GM11168 (cell line): ENCODE data around the gene SPDEF.

Experiments used
- in situ Hi-C: fragments of 300-500 bp; cut with MboI; formaldehyde crosslinking; loops from one replicate; pipeline ENCODE4 v1.12.0; 2022; ENCODE audit warnings: low sequenced_read_pairs; ENCODE audit not compliant: unreplicated experiment

Gene SPDEF

DNA sequence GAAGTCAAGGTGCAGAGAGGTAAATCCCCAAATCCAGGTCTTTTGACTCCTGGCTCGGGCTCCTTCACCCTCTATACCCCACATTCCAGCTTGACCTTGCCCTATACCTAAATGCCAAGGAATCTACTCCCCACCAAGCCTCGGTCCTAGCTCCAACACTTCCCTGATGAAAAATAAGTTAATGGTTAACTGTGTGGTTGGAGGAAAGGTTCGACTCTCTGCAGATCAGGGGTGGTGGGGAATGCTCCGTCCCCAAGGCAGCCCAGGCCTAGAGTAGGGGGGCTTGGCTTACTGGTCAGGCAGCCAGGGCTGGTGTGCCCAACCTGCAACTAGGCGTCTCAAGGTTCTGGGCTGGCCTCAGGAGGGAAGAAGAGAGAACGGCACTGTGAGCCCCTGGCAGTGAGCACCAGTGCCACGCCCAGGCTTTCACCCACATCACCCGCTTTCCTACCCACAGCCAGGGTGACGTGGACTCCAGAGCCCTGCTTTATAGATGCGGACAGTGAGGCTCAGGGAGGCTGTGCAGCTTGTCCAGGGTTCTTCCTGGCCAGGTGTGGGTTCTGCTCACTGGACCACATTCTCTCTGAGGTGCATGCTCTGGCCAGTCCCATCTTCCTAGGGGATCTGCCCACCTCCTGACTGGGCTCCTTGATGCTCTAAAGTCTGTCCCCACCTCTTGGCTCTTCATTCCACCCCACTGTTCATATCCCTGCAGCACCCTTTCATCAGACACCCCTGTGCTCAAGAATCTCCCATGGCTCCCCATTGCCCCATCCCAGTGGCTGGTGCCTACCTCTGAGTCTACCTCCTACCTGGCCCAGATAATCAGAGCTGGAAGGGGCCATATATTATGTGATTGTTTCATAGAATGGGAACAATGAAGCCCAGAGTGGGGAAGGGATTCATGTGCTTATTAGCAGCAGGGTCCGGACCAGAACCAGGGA is 8.2 kb downstream of the SPDEF start:
- in situ Hi-C loops: no loop called here

DNA sequence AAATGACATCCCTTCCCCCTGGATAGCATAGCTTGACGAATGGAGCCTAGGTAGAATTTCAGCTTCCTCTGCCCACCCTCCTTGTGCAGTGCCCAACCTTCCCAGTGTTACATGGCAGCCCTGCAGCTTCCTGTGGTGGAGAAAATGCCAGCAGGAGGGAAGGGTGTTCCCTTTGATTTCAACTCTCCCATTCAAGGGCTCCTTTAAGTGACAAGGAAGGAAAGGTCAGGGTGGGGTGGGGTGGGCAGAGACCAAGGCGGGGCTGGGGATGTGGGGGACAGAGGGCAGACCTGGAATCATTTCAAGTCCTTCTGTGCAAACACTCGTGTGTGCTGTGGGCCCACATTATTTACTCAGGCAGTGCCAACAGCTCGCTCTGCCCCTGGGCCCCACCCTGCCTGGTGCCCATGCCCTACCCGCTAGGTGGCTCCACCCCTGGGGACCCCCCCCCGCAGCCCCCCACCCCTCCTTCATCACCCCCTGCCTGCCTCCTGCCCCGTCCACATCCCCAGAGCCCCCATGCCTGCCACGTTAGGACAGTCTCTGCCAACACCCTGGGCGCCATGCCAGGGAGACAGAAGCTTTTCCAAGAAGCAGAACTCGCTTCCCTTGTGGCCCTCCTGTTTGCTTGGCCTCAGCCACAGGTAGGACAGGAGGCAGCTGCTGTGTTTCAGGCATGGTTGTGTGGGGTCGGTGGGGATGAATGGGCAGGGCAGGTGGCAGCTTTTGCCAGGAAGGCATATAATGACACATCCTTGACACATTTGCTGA is 9.4 kb downstream of the SPDEF start:
- in situ Hi-C loops: no loop called here

DNA sequence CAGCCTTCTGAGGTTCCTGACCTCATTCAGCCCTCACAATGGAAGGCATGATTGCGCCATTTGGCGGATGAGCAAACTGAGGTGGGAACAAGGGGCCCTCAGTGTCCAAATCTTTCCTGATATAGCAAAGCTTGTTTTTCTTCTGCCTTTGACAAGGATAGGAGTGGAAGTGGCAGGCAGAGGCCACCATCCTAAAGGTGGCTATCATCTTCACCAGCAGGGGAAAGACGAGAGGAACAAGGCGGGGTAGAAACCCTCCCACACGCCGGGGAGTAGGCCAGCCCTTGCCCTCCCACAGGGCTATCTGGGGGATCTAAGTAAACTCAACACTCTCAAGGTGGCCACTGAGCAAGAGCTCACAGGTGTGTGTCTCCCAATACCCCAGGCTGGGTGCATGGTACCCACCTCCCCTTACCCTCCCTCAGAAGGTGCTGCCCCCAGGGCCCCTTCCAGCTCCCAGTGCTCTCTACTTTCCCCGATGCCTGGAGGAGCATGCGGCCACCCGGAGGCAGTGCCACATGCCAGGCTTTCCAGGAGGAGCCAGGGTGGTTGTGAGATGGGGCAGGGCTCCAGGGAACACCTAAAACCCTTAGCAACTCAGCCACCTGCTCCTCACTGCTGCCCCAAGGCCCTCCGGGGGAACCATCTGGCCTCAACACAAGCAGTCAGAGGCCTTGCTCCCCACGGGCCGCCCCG is 11.2 kb downstream of the SPDEF start:
- in situ Hi-C loops: no loop called here

DNA sequence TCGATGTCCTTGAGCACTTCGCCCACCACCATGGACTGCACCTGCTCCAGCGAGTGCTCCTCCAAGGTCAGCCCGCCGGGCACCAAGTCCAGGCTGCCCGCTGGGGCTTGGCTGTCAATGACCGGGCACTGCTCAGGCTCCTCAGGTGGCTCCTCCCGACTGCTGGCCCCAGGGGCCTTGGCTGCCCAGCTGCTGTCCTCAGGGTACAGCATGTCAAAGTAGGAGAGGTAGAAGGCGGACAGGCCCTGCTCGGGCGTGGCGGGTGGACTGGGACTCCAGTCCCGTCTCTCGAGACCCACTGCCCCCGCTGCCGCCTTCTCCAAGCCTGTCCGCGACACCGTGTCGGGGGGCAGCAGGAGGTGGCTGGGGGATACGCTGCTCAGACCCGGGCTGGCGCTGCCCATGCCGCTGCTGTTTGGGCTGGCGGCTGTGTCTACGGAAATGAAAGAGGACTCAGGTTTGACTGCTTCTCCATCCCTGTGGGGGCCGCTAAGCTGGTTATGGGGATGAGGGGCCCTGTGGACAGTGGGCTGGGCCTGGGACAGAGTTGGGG is 12.0 kb downstream of the SPDEF start:
- in situ Hi-C loops: no loop called here

DNA sequence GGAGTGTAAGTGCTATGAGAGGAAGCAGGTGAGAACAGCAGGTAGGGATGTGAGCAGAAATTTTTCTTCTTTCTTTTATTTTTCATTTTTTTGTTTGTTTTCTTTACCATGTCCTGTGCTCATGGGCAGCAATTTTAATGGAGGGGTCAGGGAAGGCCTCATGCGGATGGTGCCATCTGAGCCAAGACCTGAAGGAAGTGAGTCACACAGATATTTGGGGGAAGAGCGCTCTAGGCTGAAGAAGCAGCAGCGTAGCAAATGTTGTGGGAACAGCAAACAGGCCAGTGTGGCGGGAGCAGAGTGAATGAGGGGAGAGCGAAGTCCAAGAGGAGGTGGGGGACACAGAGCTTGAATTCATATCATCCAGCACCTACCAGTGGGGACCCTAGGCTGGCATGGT is 12.7 kb downstream of the SPDEF start:
- in situ Hi-C loops: no loop called here

DNA sequence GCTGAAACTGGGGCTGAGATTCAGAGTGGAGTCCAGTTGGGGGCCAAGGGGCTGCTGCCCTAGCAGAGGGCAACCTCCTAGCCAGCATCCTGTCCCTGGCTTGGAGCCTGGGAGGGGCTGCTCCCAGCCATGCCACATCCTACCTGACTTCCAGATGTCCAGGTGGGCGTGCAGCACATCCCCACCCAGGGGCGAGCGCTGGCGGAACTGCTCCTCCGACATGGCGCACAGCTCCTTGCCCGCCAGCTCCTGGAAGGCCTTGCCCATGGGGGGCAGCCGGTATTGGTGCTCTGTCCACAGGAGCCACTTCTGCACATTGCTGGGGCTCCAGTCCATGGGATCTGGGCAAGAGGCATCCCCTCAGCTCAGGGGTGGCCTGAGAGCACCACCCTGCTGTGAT is 15.3 kb downstream of the SPDEF start:
- in situ Hi-C loops: no loop called here

DNA sequence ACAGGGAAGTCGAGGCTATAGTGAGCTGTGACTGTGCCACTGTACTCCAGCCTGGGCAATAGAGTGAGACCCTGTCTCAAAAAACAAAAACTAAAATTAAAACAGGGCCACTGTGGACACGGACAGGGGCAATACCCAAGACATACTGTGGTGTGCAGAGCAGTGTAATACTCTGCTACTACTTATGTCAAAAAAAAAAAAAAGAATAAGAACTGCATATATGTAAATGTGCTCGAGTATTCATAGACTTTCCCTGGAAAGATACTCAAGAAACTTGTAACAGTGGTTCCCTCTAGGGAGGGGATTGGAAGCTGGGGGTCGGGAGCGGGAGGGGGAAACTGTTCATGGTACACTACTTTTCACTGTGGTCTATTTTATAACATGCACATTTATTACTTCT is 15.9 kb downstream of the SPDEF start:
- in situ Hi-C loops: no loop called here

DNA sequence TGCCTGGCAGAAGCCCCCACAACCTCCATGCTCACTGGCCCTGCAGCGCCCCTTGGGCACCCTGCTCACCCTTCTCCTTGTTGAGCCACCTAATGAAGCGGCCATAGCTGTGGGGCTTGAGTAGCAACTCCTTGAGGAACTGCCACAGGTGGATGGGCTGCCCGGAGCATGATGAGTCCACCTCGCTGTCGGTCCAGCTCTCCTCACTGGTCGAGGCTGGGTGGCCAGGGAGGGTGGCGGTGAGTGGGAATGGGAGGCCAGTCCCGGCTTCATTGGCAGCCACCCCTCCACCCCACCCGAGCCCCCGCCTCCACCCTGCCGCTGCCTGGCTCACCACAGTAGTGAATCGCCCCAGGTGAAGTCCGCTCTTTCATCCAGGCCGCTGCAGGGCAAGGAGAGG is 16.9 kb downstream of the SPDEF start:
- in situ Hi-C loops: no loop called here

DNA sequence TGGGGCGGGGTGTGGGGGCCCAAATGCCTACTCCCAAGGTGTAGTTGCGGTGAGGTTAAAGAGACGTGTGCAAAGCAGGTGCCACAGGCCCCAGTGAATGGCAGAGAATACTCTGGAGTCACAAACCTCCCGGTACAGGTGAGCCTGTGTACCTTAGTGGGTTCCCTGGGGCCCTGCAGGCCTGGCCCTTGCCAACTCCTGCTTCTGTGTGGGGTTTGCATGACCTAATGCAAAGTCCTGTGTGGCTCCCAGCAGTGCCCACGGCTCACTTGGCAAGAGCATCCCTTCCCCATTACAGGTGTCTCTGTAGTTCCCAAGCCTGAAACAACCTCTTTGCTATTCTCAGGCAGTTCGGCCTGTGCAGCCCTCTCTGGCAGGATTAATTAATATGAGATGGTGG is 17.5 kb downstream of the SPDEF start:
- in situ Hi-C loops: no loop called here

DNA sequence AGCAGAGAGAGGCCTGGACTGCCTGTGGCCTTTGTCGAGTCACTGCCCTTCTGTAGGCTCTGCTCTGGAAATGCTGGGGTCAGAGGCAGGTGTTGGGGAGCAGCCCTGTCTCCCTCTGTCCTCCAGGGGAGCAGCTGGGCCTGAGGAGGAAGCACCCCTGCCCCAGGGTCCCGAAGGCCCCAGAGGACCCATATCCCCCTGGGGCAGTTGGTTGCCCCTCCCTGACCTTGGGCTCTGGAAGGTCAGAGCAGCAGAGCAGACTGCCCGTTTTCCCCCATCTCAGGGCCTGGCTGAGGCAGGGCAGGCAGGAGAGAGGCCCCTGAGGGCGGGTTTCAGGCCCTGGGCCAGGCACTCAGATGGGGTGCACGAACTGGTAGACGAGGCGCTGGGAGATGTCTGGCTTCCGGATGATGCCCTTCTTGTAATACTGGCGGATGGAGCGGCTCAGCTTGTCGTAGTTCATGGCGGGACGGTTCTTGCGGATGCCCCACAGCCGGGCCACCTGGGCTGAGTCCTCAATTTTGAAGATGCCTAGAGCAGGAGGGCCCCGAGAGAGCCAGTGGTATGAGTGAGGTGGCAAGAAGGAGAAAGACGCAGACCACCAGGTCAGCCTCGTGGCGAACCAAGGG is 18.1 kb downstream of the SPDEF start:
- in situ Hi-C loops: no loop called here

DNA sequence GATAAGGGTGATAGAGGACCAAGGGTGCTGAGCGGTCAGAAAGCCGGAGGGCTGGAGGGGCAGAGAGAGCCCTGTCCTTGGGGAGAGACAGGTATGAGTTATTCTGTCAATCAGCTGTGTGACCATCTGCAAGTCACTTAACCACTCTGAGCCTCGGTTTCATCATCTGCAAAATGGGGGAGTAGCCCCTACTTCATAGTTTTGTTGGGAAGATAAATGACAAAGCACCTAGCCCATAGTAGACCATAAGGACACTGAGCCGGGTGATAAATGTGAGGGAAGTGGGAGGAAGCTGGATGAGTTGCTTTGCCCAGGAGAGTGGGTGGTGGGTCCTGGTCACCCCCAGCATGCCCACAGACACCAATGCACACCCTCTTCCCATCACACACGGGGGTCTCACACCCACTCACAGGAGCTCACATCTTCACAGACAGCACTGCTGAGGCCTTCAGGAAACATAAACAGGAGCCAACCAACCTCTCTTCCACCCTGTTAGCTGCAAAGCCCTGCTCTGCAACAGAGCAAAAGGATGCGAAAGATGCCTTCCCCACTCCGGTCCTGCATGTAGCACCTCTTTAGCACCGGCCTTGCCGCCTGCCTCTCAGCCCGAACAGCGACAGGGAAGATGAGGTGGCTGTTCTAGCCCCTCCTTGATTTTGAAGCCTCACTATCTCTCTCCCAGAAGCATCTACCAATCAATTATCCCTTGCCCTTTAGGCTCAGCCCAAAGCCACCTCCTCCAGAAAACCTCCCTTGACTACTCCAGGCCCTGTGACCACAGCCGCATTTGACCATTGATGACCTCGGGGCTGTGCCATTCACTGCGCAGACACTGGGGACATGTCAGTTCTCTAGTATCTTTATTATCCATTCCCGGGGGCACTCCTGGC is 18.9 kb downstream of the SPDEF start:
- in situ Hi-C loops: no loop called here

DNA sequence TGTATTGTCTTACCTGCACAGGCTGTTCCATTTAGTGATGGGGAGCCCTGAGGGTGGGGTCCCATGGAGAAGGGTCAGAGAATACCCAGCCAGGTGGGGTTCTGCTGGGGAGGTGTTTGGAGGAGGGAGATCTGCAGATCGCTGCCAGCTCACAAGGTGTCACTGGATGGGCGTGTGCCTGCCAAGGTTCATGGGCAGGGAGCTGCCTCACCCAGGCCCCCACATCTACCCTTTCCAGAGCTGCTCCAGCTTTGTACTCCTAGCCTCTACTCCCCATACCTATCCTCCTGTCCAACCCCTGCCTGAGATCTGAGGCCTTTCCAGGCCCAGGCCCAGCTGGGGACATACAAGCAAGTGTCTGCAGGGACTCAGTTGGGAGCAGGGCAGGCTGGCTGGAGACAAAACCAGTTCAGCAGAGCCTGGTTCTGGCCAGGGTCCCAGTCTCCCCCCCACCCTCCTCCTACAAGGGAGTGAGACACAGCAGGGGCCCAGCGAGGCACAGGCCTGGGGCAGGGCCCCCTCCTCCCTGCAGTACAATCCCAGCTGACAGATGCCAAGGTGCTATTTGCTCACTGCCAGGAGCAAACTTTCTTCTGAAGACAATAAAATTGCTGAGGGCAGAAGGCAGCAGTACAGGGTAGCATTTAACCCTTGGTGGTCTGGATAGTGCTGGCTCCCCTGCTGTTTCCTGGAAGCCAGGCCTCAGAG is 19.7 kb downstream of the SPDEF start:
- in situ Hi-C loops: no loop called here

DNA sequence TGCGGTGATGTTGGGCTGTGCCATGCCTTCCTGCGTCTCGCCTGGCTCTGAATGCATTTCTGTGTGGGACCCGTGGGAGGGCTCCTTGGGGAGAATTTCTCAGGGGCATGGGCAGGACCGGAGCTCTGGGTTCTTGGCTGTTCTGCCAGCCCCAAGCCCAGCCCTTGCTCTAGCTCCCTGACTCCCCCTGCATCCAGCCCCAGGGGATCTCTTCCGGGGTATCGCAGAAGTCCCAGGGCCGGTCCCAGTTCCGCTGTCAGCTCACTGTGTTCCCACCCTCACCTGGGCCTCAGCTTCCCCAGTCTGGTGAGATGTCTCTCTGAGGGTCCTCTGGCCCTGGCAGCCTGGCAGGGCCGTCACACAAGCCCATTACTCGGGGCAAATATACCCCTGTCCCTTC is 20.5 kb downstream of the SPDEF start:
- in situ Hi-C loops: no loop called here

DNA sequence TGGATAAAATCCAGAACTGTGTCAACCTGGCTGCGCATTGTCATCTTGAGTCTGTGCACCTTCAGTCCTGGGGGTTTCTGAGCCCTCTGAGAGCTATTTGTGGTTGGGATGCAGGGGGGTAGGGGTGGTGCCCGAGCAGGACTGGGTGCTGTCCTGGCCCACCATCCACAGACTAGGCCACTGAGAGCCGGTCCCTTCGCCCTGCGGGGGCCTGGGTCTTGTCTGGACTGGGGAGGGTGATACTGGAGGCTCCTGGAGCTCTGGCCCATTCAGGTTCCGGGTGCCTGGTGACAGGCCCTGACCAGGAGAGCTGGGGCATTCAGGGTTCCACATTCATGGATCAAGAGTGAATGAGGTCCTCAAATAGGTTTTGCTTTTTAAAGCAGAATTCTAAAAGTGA is 20.9 kb downstream of the SPDEF start:
- in situ Hi-C loops: no loop called here

DNA sequence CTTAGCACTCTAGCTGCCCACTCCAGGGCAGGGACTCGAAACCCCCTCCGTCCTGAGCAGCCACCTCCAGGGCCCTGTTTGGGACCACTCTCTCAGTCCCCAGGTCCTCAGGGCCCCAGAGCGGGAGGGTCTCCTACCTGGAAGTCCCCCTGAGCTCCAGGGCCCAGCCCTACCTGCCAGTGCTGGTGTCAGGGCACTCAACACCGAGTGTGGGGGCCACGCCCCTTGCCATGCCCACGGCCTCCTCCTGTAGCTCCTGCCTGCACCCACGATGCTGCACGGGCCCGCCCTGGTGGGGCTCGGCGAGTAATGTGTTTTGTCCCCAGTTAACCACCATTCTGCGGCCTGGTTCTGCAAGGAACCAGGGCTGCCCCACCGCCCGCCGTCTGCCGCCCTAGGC is 21.5 kb downstream of the SPDEF start:
- in situ Hi-C loops: no loop called here

DNA sequence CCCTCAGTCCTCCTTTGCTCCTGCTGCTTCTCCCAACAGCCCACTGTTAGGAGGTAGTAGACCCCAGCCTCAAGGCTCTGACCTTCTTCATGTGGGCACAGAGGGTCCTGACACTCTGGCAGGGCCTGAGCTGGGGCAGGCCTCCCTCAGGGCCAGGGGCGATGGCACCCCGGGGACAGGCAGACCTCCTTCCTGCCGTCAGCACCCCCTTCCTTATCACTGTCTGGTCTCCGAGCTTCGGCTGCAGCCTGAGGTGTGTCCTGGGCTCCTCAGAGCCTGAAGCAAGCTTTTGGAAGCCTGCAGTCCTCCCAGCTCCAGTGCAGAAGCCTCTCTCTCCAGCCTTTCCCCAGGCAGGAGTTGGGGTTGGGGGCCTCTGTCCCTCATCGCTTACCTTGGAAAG is 22.0 kb downstream of the SPDEF start:
- in situ Hi-C loops: no loop called here

DNA sequence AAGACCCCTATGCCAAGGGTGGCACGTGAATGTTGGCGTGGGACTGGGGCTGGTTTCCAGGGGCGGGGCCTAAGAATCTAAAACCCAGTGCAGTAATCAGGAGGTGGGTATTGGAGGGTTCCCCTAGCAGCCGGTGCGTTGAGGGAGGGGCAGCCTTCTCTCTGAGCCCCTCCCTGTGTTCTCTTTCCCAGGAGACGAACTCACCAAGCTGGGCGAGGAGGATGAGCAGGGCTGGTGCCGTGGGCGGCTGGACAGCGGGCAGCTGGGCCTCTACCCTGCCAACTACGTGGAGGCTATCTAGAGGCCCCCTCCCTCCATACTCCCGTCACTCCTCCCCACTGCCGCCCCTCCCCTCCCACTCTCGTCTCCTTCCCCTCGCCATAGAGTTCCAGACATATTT is 23.9 kb downstream of the SPDEF start:
- in situ Hi-C loops: no loop called here

DNA sequence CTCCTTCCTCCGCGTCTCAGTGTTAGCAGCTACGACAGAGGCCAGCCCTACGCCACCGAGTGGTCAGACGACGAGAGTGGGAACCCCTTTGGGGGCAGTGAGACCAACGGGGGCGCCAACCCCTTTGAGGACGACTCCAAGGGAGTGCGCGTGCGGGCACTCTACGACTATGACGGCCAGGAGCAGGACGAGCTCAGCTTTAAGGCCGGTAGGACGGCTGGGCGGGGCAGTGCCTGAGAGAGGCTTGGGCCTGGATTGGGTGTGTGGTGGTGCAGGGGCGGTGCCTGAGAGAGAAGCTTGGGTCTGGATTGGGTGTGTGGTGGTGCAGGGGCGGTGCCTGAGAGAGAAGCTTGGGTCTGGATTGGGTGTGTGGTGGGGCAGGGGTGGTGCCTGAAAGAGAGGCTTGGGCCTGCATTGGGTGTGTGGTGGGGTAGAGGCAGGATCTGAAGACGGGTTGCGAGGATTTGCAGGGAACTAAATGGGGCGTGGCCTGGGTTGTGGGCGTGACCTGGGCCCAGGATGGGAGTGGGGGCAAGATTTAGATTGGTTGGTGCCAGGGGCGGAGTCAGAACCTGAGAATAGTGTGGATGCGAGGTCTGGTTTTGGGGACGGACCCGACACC is 24.4 kb downstream of the SPDEF start:
- in situ Hi-C loops: no loop called here
